ENCODE measurements around the gene SETD3.

SETD3 gene

GRCh38 chr14:99460793-99461192, 19.9 kb downstream of the SETD3 start:
- no peak for DNase-seq (ENCODE audit: low read depth in 2 of 2)

- DNase-seq (ENCODE audit: low read depth in 2 of 2): no peak
Observed at GRCh38 chr14:99459481-99460100, 21.1 kb downstream of the SETD3 start.

GRCh38 chr14:99454246-99454645, 26.4 kb downstream of the SETD3 start:
- DNase-seq (ENCODE audit: low read depth in 2 of 2): no peak

GRCh38 chr14:99452968-99453367, 27.7 kb downstream of the SETD3 start:
- no peak for DNase-seq (ENCODE audit: low read depth in 2 of 2)

GRCh38 chr14:99451234-99451633, 29.4 kb downstream of the SETD3 start:
- no peak for DNase-seq (ENCODE audit: low read depth in 2 of 2)

- no peak for DNase-seq (ENCODE audit: low read depth in 2 of 2)
Observed at GRCh38 chr14:99450266-99450665, 30.4 kb downstream of the SETD3 start.

GRCh38 chr14:99447739-99448138, 32.9 kb downstream of the SETD3 start:
- no peak for DNase-seq (ENCODE audit: low read depth in 2 of 2)

GRCh38 chr14:99445931-99446330, 34.7 kb downstream of the SETD3 start:
- DNase-seq (ENCODE audit: low read depth in 2 of 2): no peak

GRCh38 chr14:99441918-99442317, 38.7 kb downstream of the SETD3 start:
- no peak for DNase-seq (ENCODE audit: low read depth in 2 of 2)

- no peak for DNase-seq (ENCODE audit: low read depth in 2 of 2)
Observed at GRCh38 chr14:99441157-99441870, 39.3 kb downstream of the SETD3 start.

GRCh38 chr14:99440278-99440677, 40.4 kb downstream of the SETD3 start:
- DNase-seq (ENCODE audit: low read depth in 2 of 2): no peak

GRCh38 chr14:99437706-99438105, 43.0 kb downstream of the SETD3 start:
- DNase-seq (ENCODE audit: low read depth in 2 of 2): no peak

- no peak for DNase-seq (ENCODE audit: low read depth in 2 of 2)
Observed at GRCh38 chr14:99436247-99437180, 44.1 kb downstream of the SETD3 start.

GRCh38 chr14:99435327-99435726, 45.3 kb downstream of the SETD3 start:
- no peak for DNase-seq (ENCODE audit: low read depth in 2 of 2)

GRCh38 chr14:99432485-99432884, 48.2 kb downstream of the SETD3 start:
- DNase-seq (ENCODE audit: low read depth in 2 of 2): no peak

GRCh38 chr14:99431986-99432385, 48.7 kb downstream of the SETD3 start:
- no peak for DNase-seq (ENCODE audit: low read depth in 2 of 2)

GRCh38 chr14:99430491-99430890, 50.2 kb downstream of the SETD3 start:
- no peak for DNase-seq (ENCODE audit: low read depth in 2 of 2)

GRCh38 chr14:99427632-99428300, 52.9 kb downstream of the SETD3 start:
- no peak for DNase-seq (ENCODE audit: low read depth in 2 of 2)

GRCh38 chr14:99426813-99427346, 53.8 kb downstream of the SETD3 start:
- DNase-seq (ENCODE audit: low read depth in 2 of 2): no peak

- no peak for DNase-seq (ENCODE audit: low read depth in 2 of 2)
Observed at GRCh38 chr14:99426265-99426664, 54.4 kb downstream of the SETD3 start.

GRCh38 chr14:99425272-99425681, 55.4 kb downstream of the SETD3 start:
- no peak for DNase-seq (ENCODE audit: low read depth in 2 of 2)

Data from stimulated activated CD8-positive, alpha-beta memory T cell treated with anti-CD3 and anti-CD28 coated beads, Interleukin-15, amount 100 ng/mL, for 4 hours (primary cell).